Activated CD4-positive, alpha-beta T cell treated with anti-CD3 and anti-CD28 coated beads for 36 hours (primary cell): ENCODE results near the gene MRPL21. TPM values are rescaled to one million over a fixed set of nuclear protein-coding genes. Genes with fewer than 3 reads are reported as not detected.

Source experiments
- ATAC-seq: fragments of 200-7000 bp; cut with Tn5 transposase; one replicate; pipeline ENCODE4 v1.10.0; 2021; ENCODE audit warnings: mild to moderate bottlenecking, moderate library complexity
- CTCF ChIA-PET: fragments of 350-600 bp; sonication (Branson Sonifier 250); formaldehyde crosslinking; loops from one replicate; lab custom pipeline; 2021; ENCODE audit warnings: antibody characterized with exemption; lab: Charles Lee
- POLR2A ChIA-PET: fragments of 350-600 bp; sonication (Branson Sonifier 250); formaldehyde crosslinking; loops from one replicate; lab custom pipeline; 2021; ENCODE audit warnings: antibody characterized with exemption, inconsistent platforms; lab: Charles Lee
- DNase-seq: peaks from one replicate; pipeline ENCODE4 v3.0.0-alpha.2; 2020
- H3K27ac Mint-ChIP-seq: one replicate; pipeline ENCODE4 v1.8.0; 2021; ENCODE audit warnings: mixed read lengths
- H3K27me3 Mint-ChIP-seq: one replicate; pipeline ENCODE4 v1.8.0; 2021; ENCODE audit warnings: mixed read lengths
- H3K36me3 Mint-ChIP-seq: one replicate; pipeline ENCODE4 v1.8.0; 2021; ENCODE audit warnings: low read depth, mixed read lengths
- H3K4me1 Mint-ChIP-seq: one replicate; pipeline ENCODE4 v1.8.0; 2021; ENCODE audit warnings: mixed read lengths
- H3K4me3 Mint-ChIP-seq: one replicate; pipeline ENCODE4 v1.8.0; 2021; ENCODE audit warnings: mild to moderate bottlenecking, moderate library complexity, mixed read lengths
- H3K9me3 Mint-ChIP-seq: one replicate; pipeline ENCODE4 v1.8.0; 2021; ENCODE audit warnings: low read depth, mixed read lengths
- intact Hi-C, 2 experiments: fragments of 100-400 bp; cut with DNase I in 1 of 2; cut with micrococcal nuclease in 1 of 2; formaldehyde crosslinking; loops; one replicate each; pipeline versions ENCODE4 v1.14.2 to v1.15.1; 2022 to 2024; cut with DNase I, micrococcal nuclease
- total RNA-seq, 2 experiments: library from RNA; stranded (reverse); gene quantifications; one replicate each; pipeline ENCODE4 v1.2.3, GENCODE V29; 2021

Gene MRPL21
- total RNA-seq, 2 experiments from 2014 or later, result 100 to 102 TPM

DNA sequence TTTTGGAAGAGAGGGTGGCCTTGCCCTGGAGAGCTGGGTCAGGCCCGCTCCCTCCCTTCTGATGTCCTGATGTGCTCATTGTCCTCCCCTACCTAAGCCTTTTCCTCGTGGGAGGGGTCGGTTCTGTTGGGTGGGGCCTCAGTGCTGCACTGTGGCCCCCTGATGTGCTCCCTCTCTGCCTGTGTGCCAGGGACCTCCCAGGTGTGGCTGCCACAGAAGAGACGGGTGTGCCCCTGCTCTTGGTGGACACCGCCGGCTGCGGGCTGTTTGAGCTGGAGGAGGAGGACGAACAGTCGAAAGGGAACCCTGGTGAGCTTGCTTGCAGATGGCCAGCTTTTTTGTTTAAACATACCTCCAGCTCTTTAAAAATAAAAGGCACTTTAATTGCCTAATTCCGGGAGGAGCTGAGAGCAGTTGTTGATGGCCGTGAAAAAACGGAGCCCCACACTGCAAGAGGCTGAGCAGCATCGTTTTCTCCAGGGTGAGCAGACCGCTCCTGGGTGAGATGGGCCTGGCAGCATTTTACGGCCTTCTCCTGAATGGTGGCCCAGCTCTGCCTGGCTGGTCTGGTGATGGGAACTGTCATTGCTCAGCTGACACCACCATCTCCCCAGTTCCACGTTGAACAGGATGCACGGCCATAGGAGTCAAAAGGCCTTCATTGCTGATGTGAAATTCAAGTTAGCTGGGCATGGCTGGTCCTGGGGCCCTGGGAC lies 30.1 kb upstream of the MRPL21 start:
- no peak for ATAC-seq
- ChIA-PET POLR2A (no interaction called here), CTCF (interaction anchor here (0.6 to 0.7 kb wide), 2 partner anchors 10 to 23 kb away, joined by 3 read pairs; no protein-coding TSS in a partner anchor)
- Mint-ChIP-seq H3K36me3 (peaks cover 22% of the 10 kb centered on the region), H3K27ac (no peak overlapping the region), H3K4me1 (no peaks in the 10 kb centered on the region), H3K4me3 (no peak overlapping the region), H3K27me3 (no peaks in the 10 kb centered on the region), H3K9me3 (no peaks in the 10 kb centered on the region)
- DNase-seq, result no peak
- intact Hi-C loops, result no loop called here

GRCh38 chr11:68932933-68933577 lies 29.4 kb upstream of the MRPL21 start:
- no peak for DNase-seq
- H3K27ac Mint-ChIP-seq, result no peak overlapping the region
- no peak overlapping the region for H3K4me3 Mint-ChIP-seq
- H3K4me1 Mint-ChIP-seq, result no peaks in the 10 kb centered on the region
- intact Hi-C loops, result no loop called here
- ATAC-seq, result no peak
- CTCF ChIA-PET, result interaction anchor here (0.8 kb wide), 1 partner anchor 592 kb away, joined by 3 read pairs; no protein-coding TSS in a partner anchor
- H3K36me3 Mint-ChIP-seq, result peaks cover 22% of the 10 kb centered on the region
- H3K27me3 Mint-ChIP-seq, result no peaks in the 10 kb centered on the region
- POLR2A ChIA-PET, result no interaction called here
- no peaks in the 10 kb centered on the region for H3K9me3 Mint-ChIP-seq

- ChIA-PET CTCF (interaction anchor here (0.8 kb wide), 1 partner anchor 592 kb away, joined by 3 read pairs; no protein-coding TSS in a partner anchor), POLR2A (no interaction called here)
- DNase-seq, result no peak
- ATAC-seq, result no peak
- Mint-ChIP-seq H3K4me1 (no peaks in the 10 kb centered on the region), H3K4me3 (no peak overlapping the region), H3K36me3 (peaks cover 29% of the 10 kb centered on the region), H3K9me3 (no peaks in the 10 kb centered on the region), H3K27ac (no peak overlapping the region), H3K27me3 (no peaks in the 10 kb centered on the region)
- intact Hi-C loops, result no loop called here
These were observed 28.7 kb upstream of the MRPL21 start for GRCh38 chr11:68932358-68932757.

- Mint-ChIP-seq H3K27me3 (no peaks in the 10 kb centered on the region), H3K27ac (no peak overlapping the region), H3K9me3 (no peaks in the 10 kb centered on the region), H3K4me1 (no peaks in the 10 kb centered on the region), H3K4me3 (no peak overlapping the region), H3K36me3 (peaks cover 31% of the 10 kb centered on the region)
- POLR2A ChIA-PET, result no interaction called here
- DNase-seq, result no peak
- intact Hi-C loops, result no loop called here
- ATAC-seq, result no peak
- CTCF ChIA-PET, result interaction anchor here (0.8 kb wide), 1 partner anchor 591 kb away, joined by 3 read pairs; no protein-coding TSS in a partner anchor
These were observed 28.3 kb upstream of the MRPL21 start for GRCh38 chr11:68931911-68932310.

DNA sequence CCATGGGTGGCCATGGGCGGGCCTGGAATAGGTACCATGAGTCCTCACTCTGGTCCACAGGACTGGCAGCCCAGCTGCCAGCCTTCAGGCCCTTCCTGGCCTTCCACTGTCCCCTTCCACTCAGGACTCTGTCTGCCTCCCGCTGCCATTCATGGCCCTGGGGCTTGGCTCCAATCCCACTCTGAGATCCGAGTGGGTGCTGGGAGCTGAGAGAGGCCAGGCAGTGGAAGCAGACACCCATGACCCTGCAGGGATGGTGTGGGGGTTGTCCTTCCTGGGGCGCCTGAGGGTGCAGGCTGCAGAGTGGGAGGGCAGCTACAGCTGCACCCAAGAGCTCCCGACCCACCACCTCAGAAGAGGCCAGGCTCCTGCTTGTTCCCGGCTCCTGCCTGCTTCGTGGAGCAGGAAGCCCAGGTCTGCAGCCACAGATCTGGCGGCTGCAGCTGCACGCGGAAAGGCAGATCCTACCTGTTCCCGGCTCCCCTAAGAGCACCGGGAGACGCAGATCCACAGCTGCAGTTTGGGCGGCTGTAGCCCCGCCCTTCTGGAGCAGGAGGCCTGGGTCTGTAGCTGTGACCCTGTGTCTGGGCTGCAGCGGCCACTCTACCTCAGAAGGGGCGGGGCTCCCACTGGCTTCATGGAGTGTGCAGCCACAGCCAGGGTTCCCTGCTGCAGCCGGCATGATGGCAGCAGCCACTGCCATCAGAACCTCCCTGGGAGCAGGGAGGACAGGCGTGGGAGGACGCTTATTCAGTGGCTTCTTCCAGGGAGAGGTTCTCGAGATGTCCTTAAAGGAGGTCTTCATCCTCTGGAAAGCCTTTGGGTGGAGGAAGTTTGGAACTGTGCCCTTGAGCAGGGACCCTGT lies 27.6 kb upstream of the MRPL21 start:
- intact Hi-C loops, result no loop called here
- H3K27me3 Mint-ChIP-seq, result no peaks in the 10 kb centered on the region
- DNase-seq, result no peak
- no peak overlapping the region for H3K27ac Mint-ChIP-seq
- CTCF ChIA-PET, result no interaction called here
- POLR2A ChIA-PET, result no interaction called here
- H3K36me3 Mint-ChIP-seq, result peaks cover 36% of the 10 kb centered on the region
- H3K9me3 Mint-ChIP-seq, result no peaks in the 10 kb centered on the region
- ATAC-seq, result no peak
- no peak overlapping the region for H3K4me3 Mint-ChIP-seq
- no peaks in the 10 kb centered on the region for H3K4me1 Mint-ChIP-seq

- Mint-ChIP-seq H3K4me1 (no peaks in the 10 kb centered on the region), H3K4me3 (no peak overlapping the region), H3K27me3 (no peaks in the 10 kb centered on the region), H3K9me3 (peaks cover 8% of the 10 kb centered on the region), H3K27ac (no peak overlapping the region), H3K36me3 (peaks cover 46% of the 10 kb centered on the region)
- ATAC-seq (no peak), DNase-seq (no peak)
- intact Hi-C loops, result no loop called here
- POLR2A ChIA-PET, result no interaction called here
- CTCF ChIA-PET, result no interaction called here
These were observed 26.3 kb upstream of the MRPL21 start for GRCh38 chr11:68929706-68930570.

DNA sequence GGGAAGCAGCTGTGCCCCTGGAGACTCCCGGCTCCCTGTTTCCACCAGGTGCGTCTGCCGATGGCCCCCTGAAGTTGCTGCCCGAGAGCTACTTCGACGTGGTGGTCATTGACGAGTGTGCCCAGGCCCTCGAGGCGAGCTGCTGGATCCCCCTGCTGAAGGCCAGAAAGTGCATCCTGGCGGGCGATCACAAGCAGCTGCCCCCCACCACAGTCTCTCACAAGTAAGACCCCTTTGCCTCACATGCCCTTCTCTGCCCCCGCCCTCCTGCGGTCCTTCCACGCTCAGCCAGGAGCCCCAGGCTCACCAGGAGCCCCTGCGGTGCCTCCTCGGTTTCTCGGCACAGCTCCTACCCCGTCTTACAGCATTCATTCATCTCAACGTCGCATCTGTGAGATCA lies 25.5 kb upstream of the MRPL21 start:
- DNase-seq, result no peak
- no peak for ATAC-seq
- peaks cover 16% of the 10 kb centered on the region for H3K9me3 Mint-ChIP-seq
- intact Hi-C loops, result no loop called here
- H3K36me3 Mint-ChIP-seq, result peaks cover 54% of the 10 kb centered on the region
- CTCF ChIA-PET, result no interaction called here
- POLR2A ChIA-PET, result no interaction called here
- H3K4me3 Mint-ChIP-seq, result no peak overlapping the region
- H3K27me3 Mint-ChIP-seq, result no peaks in the 10 kb centered on the region
- H3K27ac Mint-ChIP-seq, result no peak overlapping the region
- H3K4me1 Mint-ChIP-seq, result no peaks in the 10 kb centered on the region

- no peak for ATAC-seq
- Mint-ChIP-seq H3K36me3 (peaks cover 63% of the 10 kb centered on the region), H3K9me3 (peaks cover 18% of the 10 kb centered on the region), H3K4me3 (no peak overlapping the region), H3K27ac (no peak overlapping the region), H3K4me1 (no peaks in the 10 kb centered on the region), H3K27me3 (no peaks in the 10 kb centered on the region)
- CTCF ChIA-PET, result interaction anchor here (0.8 kb wide), 1 partner anchor 99 kb away, joined by 4 read pairs; no protein-coding TSS in a partner anchor
- DNase-seq, result no peak
- POLR2A ChIA-PET, result no interaction called here
- intact Hi-C loops, result no loop called here
These were observed 24.7 kb upstream of the MRPL21 start for GRCh38 chr11:68928136-68928880.

- Mint-ChIP-seq H3K9me3 (peaks cover 18% of the 10 kb centered on the region), H3K4me1 (no peaks in the 10 kb centered on the region), H3K27ac (no peak overlapping the region), H3K36me3 (peaks cover 67% of the 10 kb centered on the region), H3K4me3 (no peak overlapping the region), H3K27me3 (no peaks in the 10 kb centered on the region)
- ChIA-PET CTCF (interaction anchor here (0.8 kb wide), 1 partner anchor 100 kb away, joined by 4 read pairs; no protein-coding TSS in a partner anchor), POLR2A (no interaction called here)
- DNase-seq (no peak), ATAC-seq (no peak)
- intact Hi-C loops, result no loop called here
These were observed 23.9 kb upstream of the MRPL21 start for GRCh38 chr11:68927280-68928135.

DNA sequence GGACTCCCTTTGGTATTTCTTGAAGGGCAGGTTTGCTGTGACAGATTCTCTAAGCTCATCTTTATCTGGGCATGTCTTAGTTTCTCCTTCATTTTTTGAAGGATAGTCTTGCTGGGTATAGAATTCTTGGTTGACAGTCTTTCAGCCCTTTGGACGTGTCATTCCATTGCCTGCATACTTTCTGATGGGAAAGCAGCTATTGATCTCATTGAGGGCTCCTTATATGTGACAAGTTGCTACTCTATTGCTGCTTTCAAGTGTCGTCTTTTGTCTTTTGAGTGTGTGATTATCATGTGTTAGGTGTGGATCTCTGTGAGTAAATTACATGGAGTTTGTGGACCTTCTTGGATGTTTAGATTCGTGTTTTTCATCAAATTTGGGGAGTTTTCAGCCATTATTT lies 22.0 kb upstream of the MRPL21 start:
- CTCF ChIA-PET, result no interaction called here
- no peak for ATAC-seq
- Mint-ChIP-seq H3K36me3 (peaks cover 78% of the 10 kb centered on the region), H3K27ac (no peak overlapping the region), H3K9me3 (peaks cover 18% of the 10 kb centered on the region), H3K27me3 (no peaks in the 10 kb centered on the region), H3K4me1 (no peaks in the 10 kb centered on the region), H3K4me3 (no peak overlapping the region)
- intact Hi-C loops, result no loop called here
- POLR2A ChIA-PET, result no interaction called here
- DNase-seq, result no peak
